Right forelimb (tissue), 1 donor: Measurements from ENCODE around the gene ZCCHC12.
"Not testable (repeated sequence)": the region's sequence is repeated elsewhere in the genome, so short reads cannot be mapped to it uniquely, and the experiment has no call there.

Source experiments
- DNase-seq: peaks from one replicate; pipeline ENCODE4 v3.0.0-alpha.2; 2018

Gene ZCCHC12

GRCh38 chrX:118823263-118824172, at the start of gene ZCCHC12:
Gene ZCCHC12, plus strand, starts transcription at chrX:118823824. Its CDS starts 1,421 bp downstream, at chrX:118825245.
- DNase-seq, result peak; percentile 64

- DNase-seq, result no peak
These were observed 44.0 kb upstream of the ZCCHC12 start for GRCh38 chrX:118779581-118779980.

- no peak for DNase-seq
These were observed 43.1 kb upstream of the ZCCHC12 start for GRCh38 chrX:118780509-118780908.

- DNase-seq, result no peak
These were observed 42.7 kb upstream of the ZCCHC12 start for GRCh38 chrX:118780911-118781310.

GRCh38 chrX:118795528-118796280, 27.9 kb upstream of the ZCCHC12 start:
- no peak for DNase-seq

- no peak for DNase-seq
These were observed 20.8 kb upstream of the ZCCHC12 start for GRCh38 chrX:118802857-118803256.

GRCh38 chrX:118807151-118808017, 16.2 kb upstream of the ZCCHC12 start:
- peak; percentile 54 for DNase-seq

- not testable (repeated sequence) for DNase-seq
These were observed 6.4 kb upstream of the ZCCHC12 start for GRCh38 chrX:118817257-118817656.

- no peak for DNase-seq
These were observed 628 bp downstream of the ZCCHC12 start for GRCh38 chrX:118824173-118824730.

- DNase-seq, result no peak
These were observed 1.6 kb downstream of the ZCCHC12 start for GRCh38 chrX:118825227-118825626.

GRCh38 chrX:118839334-118839958, 15.8 kb downstream of the ZCCHC12 start:
- peak; percentile 81 for DNase-seq

- no peak for DNase-seq
These were observed 24.1 kb downstream of the ZCCHC12 start for GRCh38 chrX:118847676-118848075.

- DNase-seq, result no peak
These were observed 30.0 kb downstream of the ZCCHC12 start for GRCh38 chrX:118853596-118853995.

- no peak for DNase-seq
These were observed 32.2 kb downstream of the ZCCHC12 start for GRCh38 chrX:118855681-118856310.

GRCh38 chrX:118857006-118857405, 33.4 kb downstream of the ZCCHC12 start:
- DNase-seq, result no peak

GRCh38 chrX:118861338-118861737, 37.7 kb downstream of the ZCCHC12 start:
- no peak for DNase-seq

GRCh38 chrX:118862091-118862490, 38.5 kb downstream of the ZCCHC12 start:
- DNase-seq, result no peak

GRCh38 chrX:118862979-118863378, 39.4 kb downstream of the ZCCHC12 start:
- no peak for DNase-seq

GRCh38 chrX:118864063-118864635, 40.5 kb downstream of the ZCCHC12 start:
- peak; percentile 42 for DNase-seq

GRCh38 chrX:118865231-118865630, 41.6 kb downstream of the ZCCHC12 start:
- no peak for DNase-seq

GRCh38 chrX:118867251-118867650, 43.6 kb downstream of the ZCCHC12 start:
- no peak for DNase-seq
